PFSK-1 (cell line): Measurements from ENCODE around the gene NMS.

Experiments
- POLR2AphosphoS5 ChIP-seq: IDR thresholded peaks from 2 replicates; pipeline ENCODE4 v1.6.1; 2012; ENCODE audit warnings: low read depth, mild to moderate bottlenecking, control low read depth, low read length, moderate library complexity
- REST ChIP-seq, 2 experiments: IDR thresholded peaks; 2 replicates each; pipeline versions ENCODE4 v1.6.1 to v1.8.0; 2011 to 2012; ENCODE audit warnings: low read depth in 2 of 2, low read length in 2 of 2, control low read depth in 1 of 2, inconsistent platforms in 1 of 2, mild to moderate bottlenecking in 1 of 2, moderate library complexity in 1 of 2; ENCODE audit not compliant: insufficient read depth in 1 of 2
- SIN3A ChIP-seq: IDR thresholded peaks from 2 replicates; pipeline ENCODE4 v1.6.1; 2012; ENCODE audit warnings: mild to moderate bottlenecking, low read length, moderate library complexity, borderline replicate concordance; ENCODE audit not compliant: insufficient read depth
- TAF1 ChIP-seq: IDR thresholded peaks from 2 replicates; pipeline ENCODE4 v1.6.1; 2012; ENCODE audit warnings: low read length, control low read depth, borderline replicate concordance; ENCODE audit not compliant: insufficient read depth

- TF ChIP-seq TAF1, result no peak
- TF ChIP-seq REST (IDR thresholded peaks at IDR 0.05; ENCODE audit: insufficient read depth in 1 of 2, low read depth in 2 of 2, low read length in 2 of 2), result no peak
- no peak for TF ChIP-seq POLR2AphosphoS5
- TF ChIP-seq SIN3A, result no peak
Measured at GRCh38 chr2:100513650-100514049, 43.4 kb downstream of the NMS start.
